GM12864 (cell line): Measurements from ENCODE around the gene TLCD4.
A peak's percentile ranks its signal among the peaks of the same experiment; 100 is the strongest.

Experiments used
- DNase-seq: peaks from one replicate; pipeline ENCODE4 v3.0.0-alpha.2; 2011; ENCODE audit warnings: low read depth
- H3K4me3 ChIP-seq: 2 replicates; pipeline ENCODE4 v1.5.1; 2011; ENCODE audit warnings: mild to moderate bottlenecking, low read depth, low read length, control low read depth
- TF ChIP-seq, protein P1 (sequence below): IDR thresholded peaks from 2 replicates; pipeline ENCODE4 v1.5.1; 2011; ENCODE audit warnings: low read depth, mild to moderate bottlenecking, moderate library complexity, low read length, control low read depth, inconsistent platforms; ENCODE audit errors: missing control alignments

Gene TLCD4

GRCh38 chr1:95072532-95073419, 44.4 kb upstream of the TLCD4 start, which contains the start of gene ALG14:
ALG14 (minus strand) TSS chr1:95072951; CDS start chr1:95072898, 53 bp downstream.
- DNase-seq, result peak; percentile 93
- peak within 1 kb of the TSS; percentile 70 for H3K4me3 ChIP-seq
- TF ChIP-seq, protein P1, sequence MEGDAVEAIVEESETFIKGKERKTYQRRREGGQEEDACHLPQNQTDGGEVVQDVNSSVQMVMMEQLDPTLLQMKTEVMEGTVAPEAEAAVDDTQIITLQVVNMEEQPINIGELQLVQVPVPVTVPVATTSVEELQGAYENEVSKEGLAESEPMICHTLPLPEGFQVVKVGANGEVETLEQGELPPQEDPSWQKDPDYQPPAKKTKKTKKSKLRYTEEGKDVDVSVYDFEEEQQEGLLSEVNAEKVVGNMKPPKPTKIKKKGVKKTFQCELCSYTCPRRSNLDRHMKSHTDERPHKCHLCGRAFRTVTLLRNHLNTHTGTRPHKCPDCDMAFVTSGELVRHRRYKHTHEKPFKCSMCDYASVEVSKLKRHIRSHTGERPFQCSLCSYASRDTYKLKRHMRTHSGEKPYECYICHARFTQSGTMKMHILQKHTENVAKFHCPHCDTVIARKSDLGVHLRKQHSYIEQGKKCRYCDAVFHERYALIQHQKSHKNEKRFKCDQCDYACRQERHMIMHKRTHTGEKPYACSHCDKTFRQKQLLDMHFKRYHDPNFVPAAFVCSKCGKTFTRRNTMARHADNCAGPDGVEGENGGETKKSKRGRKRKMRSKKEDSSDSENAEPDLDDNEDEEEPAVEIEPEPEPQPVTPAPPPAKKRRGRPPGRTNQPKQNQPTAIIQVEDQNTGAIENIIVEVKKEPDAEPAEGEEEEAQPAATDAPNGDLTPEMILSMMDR, result no peak

GRCh38 chr1:95073446-95073845, 43.7 kb upstream of the TLCD4 start:
- TF ChIP-seq, protein P1, result no peak
- DNase-seq, result no peak
- H3K4me3 ChIP-seq, result peak overlapping the region; percentile 70

DNA sequence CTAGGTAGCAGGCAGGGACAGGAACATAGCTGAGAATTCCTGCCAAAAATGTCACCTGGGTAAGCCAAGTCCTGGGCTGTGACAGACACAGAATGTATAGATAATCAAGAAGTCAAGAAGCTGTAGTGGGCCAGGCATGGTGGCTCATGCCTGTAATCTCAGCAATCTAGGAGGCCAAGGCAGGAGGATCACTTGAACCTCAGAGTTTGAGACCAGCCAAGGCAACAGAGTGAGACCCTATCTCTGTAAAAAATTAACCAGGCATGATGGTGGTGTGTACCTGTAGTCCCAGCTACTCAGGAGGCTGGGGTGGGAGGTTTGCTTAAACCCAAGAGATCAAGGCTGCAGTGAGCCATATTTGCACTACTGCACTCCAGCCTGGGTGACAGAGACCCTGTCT, 41.1 kb upstream of the TLCD4 start:
- TF ChIP-seq, protein P1, result no peak

GRCh38 chr1:95080446-95080845, 36.7 kb upstream of the TLCD4 start:
- TF ChIP-seq, protein P1, result no peak
- no peak overlapping the region for H3K4me3 ChIP-seq
- no peak for DNase-seq

More for the DNA sequence above, 41.1 kb upstream of the TLCD4 start:
- H3K4me3 ChIP-seq, result no peak overlapping the region
- no peak for DNase-seq

GRCh38 chr1:95080879-95081278, 36.3 kb upstream of the TLCD4 start:
- no peak for DNase-seq
- TF ChIP-seq, protein P1, result no peak
- H3K4me3 ChIP-seq, result no peak overlapping the region

- H3K4me3 ChIP-seq, result no peak overlapping the region
- no peak for DNase-seq
- TF ChIP-seq, protein P1, result peak; percentile 82
These were observed 32.6 kb upstream of the TLCD4 start for GRCh38 chr1:95084317-95085176.
